Breast epithelium (tissue), 3 donors: ENCODE results near the gene RPS3A.

ENCODE experiments used
- POLR2A ChIP-seq: fragments of 450-650 bp; IDR thresholded peaks from one replicate; pipeline ENCODE4 v1.6.1; 2016; ENCODE audit warnings: antibody characterized with exemption, mild to moderate bottlenecking, moderate library complexity
- POLR2AphosphoS5 ChIP-seq, 3 donors: sonication (generic); formaldehyde crosslinking; IDR thresholded peaks; one replicate each; pipeline ENCODE4 v1.6.1; 2017; ENCODE audit warnings: antibody characterized with exemption in 3 of 3
- TF ChIP-seq, protein P1 (sequence below), 3 donors: fragments of 450-650 bp; IDR thresholded peaks; one replicate each; pipeline ENCODE4 v1.5.1; 2016 to 2017; ENCODE audit warnings: antibody characterized with exemption in 3 of 3, mild to moderate bottlenecking in 3 of 3, moderate library complexity in 3 of 3

DNA sequence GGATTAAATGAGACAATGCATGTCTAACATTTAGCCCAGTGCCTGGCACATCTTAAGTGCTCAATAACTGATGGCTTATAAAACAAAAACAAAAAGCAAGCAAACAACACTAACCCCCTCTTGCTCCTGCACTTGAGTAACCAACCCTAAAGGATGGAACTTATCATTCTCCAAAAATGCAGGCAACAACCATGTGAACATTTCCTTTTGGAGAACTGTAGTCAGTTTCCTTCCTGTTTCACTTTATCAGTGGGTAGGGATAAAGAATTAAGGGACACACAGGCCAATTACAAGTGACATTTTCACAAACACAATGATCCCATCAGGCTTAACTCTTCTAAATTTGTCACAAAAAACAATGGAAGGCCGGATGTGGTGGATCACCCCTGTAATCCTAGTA is 30.4 kb downstream of the RPS3A start:
- no peak for TF ChIP-seq POLR2A
- TF ChIP-seq, protein P1, sequence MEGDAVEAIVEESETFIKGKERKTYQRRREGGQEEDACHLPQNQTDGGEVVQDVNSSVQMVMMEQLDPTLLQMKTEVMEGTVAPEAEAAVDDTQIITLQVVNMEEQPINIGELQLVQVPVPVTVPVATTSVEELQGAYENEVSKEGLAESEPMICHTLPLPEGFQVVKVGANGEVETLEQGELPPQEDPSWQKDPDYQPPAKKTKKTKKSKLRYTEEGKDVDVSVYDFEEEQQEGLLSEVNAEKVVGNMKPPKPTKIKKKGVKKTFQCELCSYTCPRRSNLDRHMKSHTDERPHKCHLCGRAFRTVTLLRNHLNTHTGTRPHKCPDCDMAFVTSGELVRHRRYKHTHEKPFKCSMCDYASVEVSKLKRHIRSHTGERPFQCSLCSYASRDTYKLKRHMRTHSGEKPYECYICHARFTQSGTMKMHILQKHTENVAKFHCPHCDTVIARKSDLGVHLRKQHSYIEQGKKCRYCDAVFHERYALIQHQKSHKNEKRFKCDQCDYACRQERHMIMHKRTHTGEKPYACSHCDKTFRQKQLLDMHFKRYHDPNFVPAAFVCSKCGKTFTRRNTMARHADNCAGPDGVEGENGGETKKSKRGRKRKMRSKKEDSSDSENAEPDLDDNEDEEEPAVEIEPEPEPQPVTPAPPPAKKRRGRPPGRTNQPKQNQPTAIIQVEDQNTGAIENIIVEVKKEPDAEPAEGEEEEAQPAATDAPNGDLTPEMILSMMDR (IDR thresholded peaks at IDR 0.05): no peak
- no peak for TF ChIP-seq POLR2AphosphoS5 (IDR thresholded peaks at IDR 0.05)
